Trophoblast cell (in vitro differentiated cells and primary cell): ENCODE data around the gene RAC2.
"Not testable (repeated sequence)": the region's sequence is repeated elsewhere in the genome, so short reads cannot be mapped to it uniquely, and the experiment has no call there.

Experiments
- DNase-seq, 2 donors: peaks; one replicate each; pipeline ENCODE4 v3.0.0-alpha.2; 2016
- H2AFZ ChIP-seq: 2 replicates; pipeline ENCODE4 v1.6.1; 2013; ENCODE audit warnings: low read length, moderate library complexity, mild to moderate bottlenecking; ENCODE audit not compliant: insufficient read depth, poor library complexity
- H2AK5ac ChIP-seq: 2 replicates; pipeline ENCODE4 v1.6.1; 2013; ENCODE audit warnings: mild to moderate bottlenecking, low read length
- H2BK120ac ChIP-seq: 2 replicates; pipeline ENCODE4 v1.6.1; 2013; ENCODE audit warnings: low read length, mild to moderate bottlenecking, moderate library complexity; ENCODE audit not compliant: insufficient read depth, poor library complexity
- H2BK12ac ChIP-seq: 2 replicates; pipeline ENCODE4 v1.6.1; 2013; ENCODE audit warnings: mild to moderate bottlenecking, low read length, moderate library complexity
- H2BK5ac ChIP-seq: 2 replicates; pipeline ENCODE4 v1.6.1; 2013; ENCODE audit warnings: low read length, low read depth, moderate library complexity, mild to moderate bottlenecking; ENCODE audit not compliant: poor library complexity
- H3K14ac ChIP-seq: 2 replicates; pipeline ENCODE4 v1.6.1; 2013; ENCODE audit warnings: mild to moderate bottlenecking, low read length
- H3K18ac ChIP-seq: 2 replicates; pipeline ENCODE4 v1.6.1; 2013; ENCODE audit warnings: mild to moderate bottlenecking, low read length
- H3K23ac ChIP-seq: 2 replicates; pipeline ENCODE4 v1.6.1; 2013; ENCODE audit warnings: low read length
- H3K27ac ChIP-seq: 2 replicates; pipeline ENCODE4 v1.5.1; 2013; ENCODE audit warnings: low read depth, mild to moderate bottlenecking, inconsistent platforms, low read length, moderate library complexity
- H3K27me3 ChIP-seq: 2 replicates; pipeline ENCODE4 v1.6.1; 2013; ENCODE audit warnings: inconsistent platforms, mild to moderate bottlenecking, low read length, moderate library complexity; ENCODE audit not compliant: insufficient read depth
- H3K36me3 ChIP-seq, 2 experiments: 1 replicate in 1 of 2; 2 replicates in 1 of 2; pipeline ENCODE4 v1.6.1; 2013; ENCODE audit warnings: low read length in 2 of 2, mild to moderate bottlenecking in 2 of 2, moderate library complexity in 1 of 2; ENCODE audit not compliant: insufficient read depth in 2 of 2, control insufficient read depth in 1 of 2
- H3K4ac ChIP-seq: 2 replicates; pipeline ENCODE4 v1.6.1; 2013; ENCODE audit warnings: low read depth, mild to moderate bottlenecking, low read length, moderate library complexity
- H3K4me1 ChIP-seq, 2 experiments: 1 replicate in 1 of 2; 2 replicates in 1 of 2; pipeline ENCODE4 v1.6.1; 2013; ENCODE audit warnings: low read length in 2 of 2, mild to moderate bottlenecking in 2 of 2, moderate library complexity in 1 of 2; ENCODE audit not compliant: insufficient read depth in 2 of 2, control insufficient read depth in 1 of 2
- H3K4me2 ChIP-seq: 2 replicates; pipeline ENCODE4 v1.6.1; 2013; ENCODE audit warnings: inconsistent platforms, mild to moderate bottlenecking, low read length, moderate library complexity
- H3K4me3 ChIP-seq: 2 replicates; pipeline ENCODE4 v1.5.1; 2013; ENCODE audit warnings: mild to moderate bottlenecking, low read depth, low read length, inconsistent platforms
- H3K79me1 ChIP-seq: one replicate; pipeline ENCODE4 v1.6.1; 2013; ENCODE audit warnings: low read length
- H3K79me2 ChIP-seq: 2 replicates; pipeline ENCODE4 v1.6.1; 2013; ENCODE audit warnings: low read length, mild to moderate bottlenecking; ENCODE audit not compliant: control insufficient read depth, insufficient read depth, poor library complexity
- H3K9ac ChIP-seq: 2 replicates; pipeline ENCODE4 v1.6.1; 2013; ENCODE audit warnings: mild to moderate bottlenecking, low read length
- H3K9me3 ChIP-seq: 2 replicates; pipeline ENCODE4 v1.6.1; 2013; ENCODE audit warnings: low read depth, mild to moderate bottlenecking, control low read depth, inconsistent platforms, low read length; ENCODE audit not compliant: insufficient read depth
- H4K12ac ChIP-seq: 2 replicates; pipeline ENCODE4 v1.6.1; 2013; ENCODE audit warnings: low read depth, mild to moderate bottlenecking, low read length, moderate library complexity
- H4K8ac ChIP-seq: 2 replicates; pipeline ENCODE4 v1.6.1; 2013; ENCODE audit warnings: low read depth, mild to moderate bottlenecking, low read length, moderate library complexity
- H4K91ac ChIP-seq: one replicate; pipeline ENCODE4 v1.6.1; 2013; ENCODE audit warnings: low read depth, mild to moderate bottlenecking, low read length, moderate library complexity
- WGBS: extraction: QIAGEN DNeasy Blood & Tissue Kit; methylation state at CpG from one replicate; pipeline ENCODE4 v1.1.7; 2013; ENCODE audit warnings: missing lambda C conversion rate; ENCODE audit not compliant: insufficient read length, insufficient coverage; ENCODE audit errors: extremely low coverage; 5-methylcytosine and 5-hydroxymethylcytosine counted together

The RAC2 gene

GRCh38 chr22:37234736-37235711, 9.0 kb downstream of the RAC2 start:
- Histone ChIP-seq H3K9ac (no peak overlapping the region), H3K4me3 (no peak overlapping the region), H3K36me3 (no peaks in the 10 kb centered on the region), H3K4me2 (no peak overlapping the region), H2AK5ac (no peak overlapping the region), H3K27ac (no peak overlapping the region), H2BK120ac (no peak overlapping the region), H3K18ac (no peak overlapping the region), H3K4me1 (no peaks in the 10 kb centered on the region), H3K27me3 (no peaks in the 10 kb centered on the region), H2BK5ac (no peak overlapping the region), H4K91ac (no peak overlapping the region), H3K4ac (no peak overlapping the region), H2BK12ac (no peak overlapping the region), H3K14ac (no peak overlapping the region), H3K23ac (no peak overlapping the region), H3K79me1 (no peaks in the 10 kb centered on the region), H4K8ac (no peak overlapping the region), H4K12ac (no peak overlapping the region), H3K9me3 (no peaks in the 10 kb centered on the region), H3K79me2 (no peaks in the 10 kb centered on the region), H2AFZ (no peak overlapping the region)
- DNase-seq = no peak
- no CpG with 5 or more reads among the region's 16 CpGs for WGBS

- Histone ChIP-seq H4K91ac (no peak overlapping the region), H3K9me3 (no peaks in the 10 kb centered on the region), H3K18ac (no peak overlapping the region), H3K4me3 (no peak overlapping the region), H2BK5ac (no peak overlapping the region), H3K4me2 (no peak overlapping the region), H4K8ac (no peak overlapping the region), H3K23ac (no peak overlapping the region), H2AK5ac (no peak overlapping the region), H2BK12ac (no peak overlapping the region), H3K27me3 (no peaks in the 10 kb centered on the region), H3K36me3 (no peaks in the 10 kb centered on the region), H3K9ac (no peak overlapping the region), H3K27ac (no peak overlapping the region), H3K4me1 (no peaks in the 10 kb centered on the region), H2BK120ac (no peak overlapping the region), H4K12ac (no peak overlapping the region), H3K79me2 (no peaks in the 10 kb centered on the region), H3K79me1 (no peaks in the 10 kb centered on the region), H3K14ac (no peak overlapping the region), H2AFZ (no peak overlapping the region), H3K4ac (no peak overlapping the region)
- WGBS = no CpG with 5 or more reads among the region's 27 CpGs
- no peak for DNase-seq
Measured at GRCh38 chr22:37233751-37234631, 10.1 kb downstream of the RAC2 start.

GRCh38 chr22:37233371-37233750, 10.7 kb downstream of the RAC2 start:
- not testable (repeated sequence) for H3K27ac ChIP-seq, H4K12ac ChIP-seq, H2BK5ac ChIP-seq, H3K36me3 ChIP-seq, H3K18ac ChIP-seq, H3K27me3 ChIP-seq, H3K9me3 ChIP-seq, H2AFZ ChIP-seq, H3K4me3 ChIP-seq, H3K4ac ChIP-seq, H4K8ac ChIP-seq, H3K4me1 ChIP-seq, H3K79me1 ChIP-seq, H2BK12ac ChIP-seq, H3K9ac ChIP-seq, H3K14ac ChIP-seq, H3K4me2 ChIP-seq, H4K91ac ChIP-seq, H3K79me2 ChIP-seq, DNase-seq, H2AK5ac ChIP-seq, H2BK120ac ChIP-seq, H3K23ac ChIP-seq
- WGBS = no CpG with 5 or more reads among the region's 12 CpGs

- H3K9ac ChIP-seq = no peak overlapping the region
- H2BK5ac ChIP-seq = no peak overlapping the region
- H4K8ac ChIP-seq = no peak overlapping the region
- H3K27ac ChIP-seq = no peak overlapping the region
- H3K4ac ChIP-seq = no peak overlapping the region
- no peak overlapping the region for H4K91ac ChIP-seq
- H3K27me3 ChIP-seq = no peaks in the 10 kb centered on the region
- peaks cover 0 to 5% of the 10 kb centered on the region in 2 experiments for H3K4me1 ChIP-seq
- H3K18ac ChIP-seq = no peak overlapping the region
- H3K4me2 ChIP-seq = no peak overlapping the region
- no peak overlapping the region for H3K14ac ChIP-seq
- no peaks in the 10 kb centered on the region for H3K79me1 ChIP-seq
- H2AFZ ChIP-seq = no peak overlapping the region
- no peak overlapping the region for H2AK5ac ChIP-seq
- no peak overlapping the region for H4K12ac ChIP-seq
- H2BK120ac ChIP-seq = no peak overlapping the region
- H3K9me3 ChIP-seq = no peaks in the 10 kb centered on the region
- H3K79me2 ChIP-seq = no peaks in the 10 kb centered on the region
- no peak overlapping the region for H3K4me3 ChIP-seq
- H3K36me3 ChIP-seq = no peaks in the 10 kb centered on the region
- no peak for DNase-seq
- no peak overlapping the region for H3K23ac ChIP-seq
- WGBS = no CpG with 5 or more reads among the region's 15 CpGs
- H2BK12ac ChIP-seq = no peak overlapping the region
Measured at GRCh38 chr22:37232140-37232998, 11.7 kb downstream of the RAC2 start.
